Suprapubic skin (tissue), 4 donors: ENCODE measurements around the gene EPB41L4A.

ENCODE experiments used
- POLR2A ChIP-seq, 2 donors: fragments of 450-650 bp; IDR thresholded peaks; one replicate each; pipeline ENCODE4 v1.6.1; 2017; ENCODE audit warnings: antibody characterized with exemption in 2 of 2, mild to moderate bottlenecking in 2 of 2, moderate library complexity in 2 of 2
- POLR2AphosphoS5 ChIP-seq, 3 donors: sonication (generic); formaldehyde crosslinking; IDR thresholded peaks; one replicate each; pipeline ENCODE4 v1.6.1; 2017; ENCODE audit warnings: antibody characterized with exemption in 3 of 3

DNA sequence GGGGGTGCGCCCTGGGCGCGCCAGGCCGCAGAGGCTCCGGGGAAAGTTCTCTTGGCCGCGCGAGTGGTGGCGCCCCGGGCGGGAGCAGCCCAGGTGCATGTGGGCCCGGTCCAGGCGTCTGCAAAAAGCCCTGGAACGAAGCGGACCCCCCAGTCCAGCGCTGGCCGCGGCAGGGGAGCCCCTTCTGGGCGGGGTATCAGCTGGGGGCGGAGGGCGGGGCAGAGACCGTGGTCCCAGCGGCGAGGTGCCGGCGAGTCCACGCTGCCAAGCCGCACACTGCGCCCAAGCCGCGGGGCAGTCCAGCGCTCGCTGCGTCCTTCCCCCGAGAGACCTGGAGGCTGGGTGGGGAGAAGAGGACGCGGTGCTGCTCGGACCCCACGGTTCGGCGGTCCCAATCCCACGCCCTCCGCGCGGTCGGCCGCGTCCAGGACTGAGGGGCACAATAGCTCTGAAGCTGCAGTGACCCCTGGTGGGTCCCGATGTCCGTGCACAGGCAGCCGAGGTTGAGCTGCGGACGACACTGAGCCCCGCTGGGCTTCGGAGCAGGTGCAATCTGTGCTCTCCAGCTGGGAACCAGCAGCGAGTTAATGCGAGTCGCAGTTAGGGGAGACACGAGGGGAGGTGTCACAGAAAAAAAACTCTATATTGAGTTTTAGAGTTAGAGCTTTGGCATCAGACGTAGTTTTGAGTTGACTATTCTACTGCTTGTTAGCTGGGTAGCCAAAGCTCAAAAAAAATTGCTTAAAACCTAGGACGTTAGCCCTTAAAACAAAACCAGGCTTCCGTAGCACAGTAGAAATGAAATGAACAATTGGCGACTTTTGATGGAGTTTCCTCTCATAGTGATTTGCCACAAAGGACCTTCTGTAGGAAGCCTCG, 1.1 kb upstream of the EPB41L4A start:
- TF ChIP-seq POLR2AphosphoS5 (IDR thresholded peaks at IDR 0.05) = no peak
- no peak for TF ChIP-seq POLR2A (IDR thresholded peaks at IDR 0.05)
